H1 (cell line): ENCODE measurements around the gene HAGH. TPM values are rescaled to one million over a fixed set of nuclear protein-coding genes. Genes with fewer than 3 reads are reported as not detected.
A peak's percentile ranks its signal among the peaks of the same experiment; 100 is the strongest.

Experiments used
- CTCF ChIA-PET: fragments of 300-600 bp; sonication (Branson Sonifier 250); formaldehyde crosslinking; loops from one replicate; lab custom pipeline; 2021; ENCODE audit not compliant: partially characterized antibody; lab: Charles Lee
- POLR2A ChIA-PET: fragments of 300-600 bp; sonication (Branson Sonifier 250); formaldehyde crosslinking; loops from one replicate; lab custom pipeline; 2021; ENCODE audit warnings: inconsistent platforms; ENCODE audit not compliant: partially characterized antibody; lab: Charles Lee
- DNase-seq, 2 experiments: peaks; one replicate each; pipeline versions ENCODE4 v3.0.0 to v3.0.0-alpha.2; 2010 to 2022; ENCODE audit warnings: low spot score in 2 of 2, low read depth in 1 of 2, mixed read lengths in 1 of 2
- FAIRE-seq: peaks from 2 replicates; lab custom pipeline; 2011; peaks lifted over from hg19 to GRCh38; lab: Jason Lieb, UNC
- H2AFZ ChIP-seq: 2 replicates; pipeline ENCODE4 v1.8.1; 2012; ENCODE audit warnings: low read length, inconsistent platforms
- H2AK5ac ChIP-seq: 2 replicates; pipeline ENCODE4 v1.6.1; 2013; ENCODE audit warnings: low read depth, low read length
- H2BK120ac ChIP-seq: replicated peaks from 2 replicates; pipeline ENCODE3; 2013; ENCODE audit warnings: low read depth, low read length, inconsistent platforms
- H2BK12ac ChIP-seq: 2 replicates; pipeline ENCODE4 v1.6.1; 2013; ENCODE audit warnings: low read depth, low read length
- H2BK15ac ChIP-seq: 2 replicates; pipeline ENCODE4 v1.6.1; 2013; ENCODE audit warnings: low read length
- H2BK20ac ChIP-seq: 2 replicates; pipeline ENCODE4 v1.6.1; 2013; ENCODE audit warnings: low read length
- H2BK5ac ChIP-seq: 2 replicates; pipeline ENCODE4 v1.6.1; 2013; ENCODE audit warnings: low read depth, low read length
- H3K14ac ChIP-seq: 2 replicates; pipeline ENCODE4 v1.6.1; 2013; ENCODE audit warnings: inconsistent platforms; ENCODE audit not compliant: insufficient read length
- H3K18ac ChIP-seq: 2 replicates; pipeline ENCODE4 v1.6.1; 2013; ENCODE audit warnings: low read length; ENCODE audit errors: extremely low read depth
- H3K23ac ChIP-seq: 2 replicates; pipeline ENCODE4 v1.6.1; 2013; ENCODE audit warnings: inconsistent platforms; ENCODE audit not compliant: insufficient read length
- H3K23me2 ChIP-seq: 2 replicates; pipeline ENCODE4 v1.6.1; 2013; ENCODE audit warnings: low read depth, low read length
- H3K27ac ChIP-seq: 2 replicates; pipeline ENCODE4 v1.6.1; 2011; ENCODE audit warnings: low read depth, low read length, inconsistent platforms
- H3K27me3 ChIP-seq, 4 experiments: replicated peaks in 1 of 4; 1 replicate in 1 of 4; 2 replicates in 3 of 4; pipeline versions ENCODE4 v1.6.1 to v1.8.1; 2011 to 2013; ENCODE audit warnings: low read length in 3 of 4, mild to moderate bottlenecking in 3 of 4, inconsistent platforms in 2 of 4, mixed read lengths in 2 of 4, moderate library complexity in 1 of 4; ENCODE audit not compliant: control insufficient read depth in 3 of 4, insufficient read depth in 3 of 4; ENCODE audit errors: extremely low read depth in 1 of 4
- H3K36me3 ChIP-seq, 4 experiments: 2 replicates each; pipeline versions ENCODE4 v1.6.1 to v1.8.1; 2011 to 2013; ENCODE audit warnings: mild to moderate bottlenecking in 4 of 4, low read length in 3 of 4, moderate library complexity in 2 of 4, control low read depth in 1 of 4, inconsistent platforms in 1 of 4; ENCODE audit not compliant: insufficient read depth in 4 of 4, control insufficient read depth in 2 of 4
- H3K4ac ChIP-seq: replicated peaks from 2 replicates; pipeline ENCODE3; 2013; ENCODE audit warnings: low read length, low read depth, mixed read lengths, inconsistent platforms; ENCODE audit not compliant: insufficient read length
- H3K4me1 ChIP-seq, 4 experiments: replicated peaks in 1 of 4; 1 replicate in 1 of 4; 2 replicates in 3 of 4; pipeline versions ENCODE4 v1.6.1 to v1.8.1; 2011 to 2013; ENCODE audit warnings: low read length in 3 of 4, inconsistent platforms in 2 of 4, mixed read lengths in 1 of 4; ENCODE audit not compliant: insufficient read depth in 4 of 4, control insufficient read depth in 3 of 4
- H3K4me2 ChIP-seq, 2 experiments: 2 replicates each; pipeline versions ENCODE4 v1.6.1 to v1.8.1; 2011 to 2013; ENCODE audit warnings: low read depth in 2 of 2, low read length in 2 of 2, control low read depth in 1 of 2, inconsistent platforms in 1 of 2, mild to moderate bottlenecking in 1 of 2; ENCODE audit not compliant: insufficient read depth in 1 of 2
- H3K4me3 ChIP-seq, 4 experiments: fragments of 200-600, 300-600 bp in 1 of 4; sonication (generic), shearing (Covaris generic), sonication (Bioruptor Twin) in 1 of 4; 2 replicates each; pipeline versions ENCODE4 v1.5.1 to v1.8.1; 2011 to 2016; ENCODE audit warnings: low read length in 4 of 4, low read depth in 3 of 4, control low read depth in 2 of 4, inconsistent platforms in 2 of 4, mild to moderate bottlenecking in 2 of 4, mixed read lengths in 1 of 4, moderate library complexity in 1 of 4; ENCODE audit not compliant: insufficient read depth in 2 of 4; ENCODE audit errors: extremely low read depth in 1 of 4
- H3K56ac ChIP-seq: replicated peaks from 2 replicates; pipeline ENCODE3; 2013; ENCODE audit warnings: low read depth, mild to moderate bottlenecking, mixed read lengths, low read length, inconsistent platforms; ENCODE audit not compliant: insufficient read length
- H3K79me1 ChIP-seq: 2 replicates; pipeline ENCODE4 v1.6.1; 2013; ENCODE audit warnings: low read depth, low read length, control low read depth
- H3K79me2 ChIP-seq, 2 experiments: 2 replicates each; pipeline versions ENCODE4 v1.6.1 to v1.8.1; 2012 to 2013; ENCODE audit warnings: low read length in 2 of 2, mild to moderate bottlenecking in 2 of 2, inconsistent platforms in 1 of 2; ENCODE audit not compliant: insufficient read depth in 2 of 2, control insufficient read depth in 1 of 2
- H3K9ac ChIP-seq, 4 experiments: replicated peaks in 1 of 4; 1 replicate in 1 of 4; 2 replicates in 3 of 4; pipeline versions ENCODE4 v1.6.1 to v1.8.1; 2011 to 2013; ENCODE audit warnings: low read depth in 3 of 4, low read length in 3 of 4, control low read depth in 2 of 4, mild to moderate bottlenecking in 2 of 4, moderate library complexity in 2 of 4, inconsistent platforms in 1 of 4; ENCODE audit errors: extremely low read depth in 1 of 4
- H3K9me3 ChIP-seq, 2 experiments: 2 replicates each; pipeline versions ENCODE4 v1.6.1 to v1.8.1; 2012 to 2013; ENCODE audit warnings: mild to moderate bottlenecking in 2 of 2, moderate library complexity in 2 of 2, control low read depth in 1 of 2, inconsistent platforms in 1 of 2, low read depth in 1 of 2, low read length in 1 of 2, mixed read lengths in 1 of 2; ENCODE audit not compliant: insufficient read depth in 2 of 2
- H4K20me1 ChIP-seq, 2 experiments: replicated peaks in 1 of 2; 2 replicates each; pipeline versions ENCODE3 to v1.8.1; 2011 to 2013; ENCODE audit warnings: inconsistent platforms in 2 of 2, low read length in 2 of 2, mild to moderate bottlenecking in 1 of 2; ENCODE audit not compliant: insufficient read depth in 2 of 2, control insufficient read depth in 1 of 2
- H4K5ac ChIP-seq: 2 replicates; pipeline ENCODE4 v1.6.1; 2013; ENCODE audit warnings: low read length, low read depth, mixed read lengths, inconsistent platforms; ENCODE audit not compliant: insufficient read length
- H4K8ac ChIP-seq: 2 replicates; pipeline ENCODE4 v1.8.0; 2013; ENCODE audit warnings: mild to moderate bottlenecking, moderate library complexity, low read length, inconsistent platforms; ENCODE audit not compliant: insufficient read depth; ENCODE audit errors: extremely low read depth
- H4K91ac ChIP-seq: replicated peaks from 2 replicates; pipeline ENCODE3; 2013; ENCODE audit warnings: low read length, mixed read lengths, inconsistent platforms; ENCODE audit not compliant: insufficient read length
- ATF2 ChIP-seq: IDR thresholded peaks from 2 replicates; pipeline ENCODE4 v1.6.1; 2012; ENCODE audit warnings: low read length, inconsistent platforms
- CBX8 ChIP-seq: fragments of 300-800, 300-1000 bp; sonication (generic); IDR thresholded peaks from 2 replicates; pipeline ENCODE4 v1.7.1; 2016; ENCODE audit warnings: low read depth, low read length, borderline replicate concordance
- GTF2F1 ChIP-seq: IDR thresholded peaks from 2 replicates; pipeline ENCODE4 v1.6.1; 2012; ENCODE audit warnings: low read depth, low read length, improper control_type of control experiment, borderline replicate concordance
- HDAC2 ChIP-seq, 2 experiments: fragments of 300-600 bp in 1 of 2; sonication (generic) in 1 of 2; IDR thresholded peaks; 2 replicates each; pipeline ENCODE4 v1.6.1; 2011 to 2012; ENCODE audit warnings: low read depth in 2 of 2, low read length in 2 of 2, mild to moderate bottlenecking in 2 of 2, moderate library complexity in 2 of 2, borderline replicate concordance in 1 of 2, inconsistent platforms in 1 of 2
- KDM1A ChIP-seq: fragments of 200-600, 300-600 bp; sonication (generic); IDR thresholded peaks from 2 replicates; pipeline ENCODE4 v1.7.1; 2016; ENCODE audit warnings: mild to moderate bottlenecking, low read length, borderline replicate concordance
- RAD21 ChIP-seq, 2 experiments: IDR thresholded peaks in 1 of 2; conservative IDR thresholded peaks in 1 of 2; 2 replicates each; pipeline ENCODE4 v1.6.1; 2011; ENCODE audit warnings: low read depth in 2 of 2, low read length in 2 of 2, improper control_type of control experiment in 1 of 2, inconsistent platforms in 1 of 2, mild to moderate bottlenecking in 1 of 2, moderate library complexity in 1 of 2
- SP1 ChIP-seq: IDR thresholded peaks from 2 replicates; pipeline ENCODE4 v1.6.1; 2011; ENCODE audit warnings: low read depth, low read length
- TAF1 ChIP-seq: IDR thresholded peaks from 2 replicates; pipeline ENCODE4 v1.6.1; 2011; ENCODE audit warnings: mild to moderate bottlenecking, low read depth, low read length
- WGBS, 2 experiments: shearing (Covaris generic) in 1 of 2; methylation state at CpG; one replicate each; pipeline versions ENCODE4 v1.1.6 to v1.1.7; 2013 to 2015; ENCODE audit warnings: low lambda C conversion rate in 2 of 2, mixed read lengths in 2 of 2, inconsistent platforms in 1 of 2, low coverage in 1 of 2, missing lambda C conversion rate in 1 of 2; ENCODE audit not compliant: insufficient replicate concordance in 2 of 2, insufficient coverage in 1 of 2, insufficient read length in 1 of 2; ENCODE audit errors: extremely low coverage in 1 of 2, missing lambda C conversion rate in 1 of 2; 5-methylcytosine and 5-hydroxymethylcytosine counted together
- polyA plus RNA-seq, 7 experiments: library from polyadenylated mRNA; depleted of rRNA in 3 of 7; stranded (reverse) in 5 of 7; unstranded in 2 of 7; fragments of >200 nt in 5 of 7; fragments of 200-250 nt in 2 of 7; gene quantifications; 1 replicate in 5 of 7; 2 replicates in 1 of 7; 4 replicates in 1 of 7; pipeline versions ENCODE4 v1.2.1 to v1.2.3, GENCODE V29; 2011 to 2013; ENCODE audit warnings: missing spikeins in 2 of 7, mixed read lengths in 2 of 7
- total RNA-seq: library from RNA; stranded (reverse); fragmentation: NEBNext Ultra II Directional; extraction: Animal tissue kit (Norgen Biotek cat#: 25700); gene quantifications from 2 replicates; pipeline ENCODE4 v1.2.1, GENCODE V29; 2021
- TF ChIP-seq, protein P1 (sequence below): IDR thresholded peaks from 2 replicates; pipeline ENCODE4 v1.6.1; 2011; ENCODE audit warnings: low read depth, mild to moderate bottlenecking, low read length; ENCODE audit not compliant: insufficient read depth

HAGH gene
- total and polyA plus RNA-seq, 2 of the 8 experiments (the other 6 are each of a cell fraction or from before 2014, with no cell fraction given), result 28.7 to 40.6 TPM

DNA sequence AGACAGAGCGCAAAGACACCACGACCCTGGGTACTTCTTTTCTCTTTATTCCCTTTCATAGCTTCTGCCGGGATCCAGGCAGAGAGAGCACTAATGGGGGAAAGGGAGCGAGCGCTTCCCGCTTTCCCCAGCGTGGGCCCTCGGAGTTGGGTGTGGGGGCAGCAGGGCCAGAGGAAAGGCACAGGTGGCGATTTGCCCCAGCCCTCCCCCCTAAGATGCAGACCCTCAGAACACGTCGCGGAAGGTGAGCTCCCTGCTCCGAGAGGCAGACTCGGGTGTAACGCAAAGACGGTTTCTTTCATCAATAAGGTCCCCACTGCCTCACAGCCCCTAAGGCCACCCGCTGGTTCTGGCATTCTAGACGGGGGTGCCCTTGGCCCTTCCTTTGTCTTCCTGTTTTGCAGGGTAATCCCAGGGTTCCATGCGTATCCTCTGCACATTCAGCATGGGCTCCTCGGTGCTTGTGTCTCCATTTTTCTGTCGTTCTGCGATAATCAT lies 54.7 kb downstream of the HAGH start:
- H2BK15ac ChIP-seq, result peak overlapping the region; percentile 72; the same call in 1 of the 2 replicates
- H4K8ac ChIP-seq, result peak overlapping the region; percentile 94; the same call in 1 of the 2 replicates
- H3K79me1 ChIP-seq, result peaks cover 4% of the 10 kb centered on the region
- peak overlapping the region; percentile 82 to 91 (median 82) for H3K4me3 ChIP-seq
- peak overlapping the region; percentile 69 to 94 (median 89) for H3K9ac ChIP-seq
- no peaks in the 10 kb centered on the region for H3K9me3 ChIP-seq
- peak overlapping the region; percentile 62 for H3K27ac ChIP-seq
- peak overlapping the region; percentile 90 for H3K4ac ChIP-seq
- peak overlapping the region; percentile 71 to 92 for H3K4me2 ChIP-seq
- no peak overlapping the region for H2BK120ac ChIP-seq
- no peak overlapping the region for H2BK20ac ChIP-seq
- peaks cover 0 to 15% of the 10 kb centered on the region in 2 experiments; a peak in 1 of 4 replicates for H3K79me2 ChIP-seq
- peak overlapping the region; percentile 88 for H2BK5ac ChIP-seq
- H2AK5ac ChIP-seq, result no peak overlapping the region
- ChIA-PET CTCF (interaction anchor here (1.2 to 2.2 kb wide), 2 partner anchors 10 to 66 kb away, joined by 3 to 8 read pairs; partner anchors contain the start of genes MAPK8IP3, NUBP2 and SPSB3), POLR2A (interaction anchor here (0.8 to 13.5 kb wide), 19 partner anchors 8 to 383 kb away, joined by 3 to 246 read pairs (median 6); partner anchors contain the start of genes FAHD1, HAGH, IGFALS and JPT2)
- H3K36me3 ChIP-seq, result peaks cover 3 to 31% (median 9%) of the 10 kb centered on the region in 4 experiments; a peak in 5 of 8 replicates
- H4K91ac ChIP-seq, result peak overlapping the region; percentile 45
- H3K14ac ChIP-seq, result no peak overlapping the region
- peak overlapping the region; percentile 78 for H3K18ac ChIP-seq
- no peak overlapping the region for H2AFZ ChIP-seq
- H4K20me1 ChIP-seq, result peaks cover 0 to 21% of the 10 kb centered on the region in 2 experiments
- peak overlapping the region; percentile 73 for H3K56ac ChIP-seq
- peaks cover 0 to 12% (median 10%) of the 10 kb centered on the region in 4 experiments; a peak in 5 of 7 replicates for H3K4me1 ChIP-seq
- H4K5ac ChIP-seq, result peak overlapping the region; percentile 81
- FAIRE-seq (no peak), DNase-seq (no peak)
- H3K23me2 ChIP-seq, result peaks cover 17% of the 10 kb centered on the region
- 0 out of 2 replicates have a peak overlapping the region, but pooled peaks have one; percentile 4 for H2BK12ac ChIP-seq
- 9% methylated on average over 19 of the region's 22 CpGs; no CpG with 5 or more reads in 1 of the 2 experiments for WGBS, 2 experiments
- H3K27me3 ChIP-seq, result no peaks in the 10 kb centered on the region
- no peak overlapping the region for H3K23ac ChIP-seq
- no peak for TF ChIP-seq ATF2
- no peak for TF ChIP-seq CBX8
- TF ChIP-seq HDAC2 (IDR thresholded peaks at IDR 0.05; ENCODE audit: borderline replicate concordance in 1 of 2, low read depth in 2 of 2, low read length in 2 of 2), result no peak
- no peak for TF ChIP-seq RAD21 (IDR thresholded peaks at IDR 0.05 in 1 of 2, conservative IDR thresholded peaks at IDR 0.05 in 1 of 2; ENCODE audit: low read depth in 2 of 2, low read length in 2 of 2)
- TF ChIP-seq, protein P1, sequence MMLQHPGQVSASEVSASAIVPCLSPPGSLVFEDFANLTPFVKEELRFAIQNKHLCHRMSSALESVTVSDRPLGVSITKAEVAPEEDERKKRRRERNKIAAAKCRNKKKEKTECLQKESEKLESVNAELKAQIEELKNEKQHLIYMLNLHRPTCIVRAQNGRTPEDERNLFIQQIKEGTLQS, result no peak
- no peak; the same call in 1 of the 2 replicates for TF ChIP-seq SP1
- no peak for TF ChIP-seq GTF2F1
- TF ChIP-seq TAF1, result peak; percentile 49; the same call in 1 of the 2 replicates
- TF ChIP-seq KDM1A, result no peak
